A549 treated with dexamethasone at 1 μM for 4 hours (cell line): ENCODE results near the gene P3H4. TPM values are rescaled to one million over a fixed set of nuclear protein-coding genes. Genes with fewer than 3 reads are reported as not detected.

ENCODE experiments used
- total RNA-seq: library from RNA; stranded (reverse); fragments of 200-300 nt; extraction: Qiagen RNA extraction; gene quantifications from 5 replicates; pipeline ENCODE4 v1.2.3, GENCODE V29; 2022

Gene P3H4, protein sequence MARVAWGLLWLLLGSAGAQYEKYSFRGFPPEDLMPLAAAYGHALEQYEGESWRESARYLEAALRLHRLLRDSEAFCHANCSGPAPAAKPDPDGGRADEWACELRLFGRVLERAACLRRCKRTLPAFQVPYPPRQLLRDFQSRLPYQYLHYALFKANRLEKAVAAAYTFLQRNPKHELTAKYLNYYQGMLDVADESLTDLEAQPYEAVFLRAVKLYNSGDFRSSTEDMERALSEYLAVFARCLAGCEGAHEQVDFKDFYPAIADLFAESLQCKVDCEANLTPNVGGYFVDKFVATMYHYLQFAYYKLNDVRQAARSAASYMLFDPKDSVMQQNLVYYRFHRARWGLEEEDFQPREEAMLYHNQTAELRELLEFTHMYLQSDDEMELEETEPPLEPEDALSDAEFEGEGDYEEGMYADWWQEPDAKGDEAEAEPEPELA
- total RNA-seq, result 25.4 to 35.5 TPM (median 32.2 TPM) in 5 replicates

DNA sequence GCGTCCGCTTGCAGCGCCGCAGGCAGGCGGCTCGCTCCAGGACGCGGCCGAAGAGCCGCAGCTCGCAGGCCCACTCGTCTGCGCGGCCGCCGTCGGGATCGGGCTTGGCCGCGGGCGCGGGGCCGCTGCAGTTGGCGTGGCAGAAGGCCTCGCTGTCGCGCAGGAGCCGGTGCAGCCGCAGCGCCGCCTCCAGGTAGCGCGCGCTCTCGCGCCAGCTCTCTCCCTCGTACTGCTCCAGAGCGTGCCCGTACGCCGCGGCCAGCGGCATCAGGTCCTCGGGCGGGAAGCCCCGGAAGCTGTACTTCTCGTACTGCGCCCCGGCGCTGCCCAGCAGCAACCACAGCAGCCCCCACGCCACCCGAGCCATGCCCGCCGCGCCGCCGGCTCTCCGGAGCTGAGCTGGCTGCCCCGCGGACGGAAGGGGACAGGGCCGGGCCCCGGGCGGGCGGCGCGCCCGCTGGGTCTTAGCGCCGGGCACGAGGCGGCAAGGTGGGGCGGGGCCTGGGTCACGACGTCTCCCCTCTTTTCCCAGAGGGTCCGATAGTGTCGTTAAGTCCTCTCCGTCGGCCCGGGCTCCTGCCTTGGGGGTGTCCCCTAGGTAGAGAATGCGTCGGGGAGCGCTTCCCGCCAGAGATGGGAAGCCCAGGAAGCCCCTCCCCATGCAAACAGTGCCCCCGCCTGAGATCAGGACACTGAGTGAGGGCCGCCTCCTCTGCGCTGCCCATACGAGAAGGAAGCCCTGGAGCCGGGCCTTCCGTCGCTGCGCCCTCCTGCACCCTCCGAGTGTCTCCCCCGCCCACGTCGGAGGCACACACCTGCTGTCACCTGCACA lies at the start of gene P3H4:
TSS of gene P3H4 (minus strand) at position 401 of the 832 bp plus-strand sequence. CDS start at position 367, 34 bp downstream.

DNA sequence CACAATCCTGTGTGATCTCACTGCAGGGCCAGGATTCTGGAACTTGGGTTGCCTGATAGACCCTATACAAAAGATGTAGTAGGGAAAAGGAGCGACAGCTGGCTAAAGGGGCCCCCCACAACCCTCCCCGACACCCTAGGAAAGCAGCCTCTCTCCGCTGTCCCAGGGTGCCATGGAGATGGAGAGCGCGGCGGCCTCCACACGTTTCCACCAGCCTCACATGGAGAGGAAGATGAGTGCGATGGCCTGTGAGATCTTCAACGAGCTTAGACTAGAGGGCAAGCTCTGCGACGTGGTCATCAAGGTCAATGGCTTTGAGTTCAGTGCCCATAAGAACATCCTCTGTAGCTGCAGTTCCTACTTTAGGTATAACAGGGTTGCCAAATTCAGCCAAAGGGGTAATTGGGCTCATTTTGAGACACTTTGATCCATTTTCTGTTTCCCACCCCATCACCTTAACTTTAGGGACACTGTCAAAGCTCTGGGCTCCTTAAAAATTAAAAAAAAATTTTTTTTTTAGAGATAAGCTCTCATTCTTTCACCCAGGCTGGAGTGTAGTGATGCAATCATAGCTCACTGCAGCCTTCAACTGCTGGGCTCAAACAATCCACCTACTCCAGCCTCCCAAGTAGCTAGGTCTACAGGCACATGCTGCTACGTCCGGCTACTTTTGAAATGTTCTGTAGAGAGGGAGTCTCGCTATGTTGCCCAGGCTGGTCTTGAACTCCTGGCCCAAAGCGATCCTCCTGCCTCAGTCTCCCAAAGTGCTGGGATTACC lies 26.2 kb upstream of the P3H4 start, which contains the start of gene KLHL10:
TSS of gene KLHL10 (plus strand) at position 65 of the 778 bp plus-strand sequence. CDS start at position 173, 108 bp downstream.

DNA sequence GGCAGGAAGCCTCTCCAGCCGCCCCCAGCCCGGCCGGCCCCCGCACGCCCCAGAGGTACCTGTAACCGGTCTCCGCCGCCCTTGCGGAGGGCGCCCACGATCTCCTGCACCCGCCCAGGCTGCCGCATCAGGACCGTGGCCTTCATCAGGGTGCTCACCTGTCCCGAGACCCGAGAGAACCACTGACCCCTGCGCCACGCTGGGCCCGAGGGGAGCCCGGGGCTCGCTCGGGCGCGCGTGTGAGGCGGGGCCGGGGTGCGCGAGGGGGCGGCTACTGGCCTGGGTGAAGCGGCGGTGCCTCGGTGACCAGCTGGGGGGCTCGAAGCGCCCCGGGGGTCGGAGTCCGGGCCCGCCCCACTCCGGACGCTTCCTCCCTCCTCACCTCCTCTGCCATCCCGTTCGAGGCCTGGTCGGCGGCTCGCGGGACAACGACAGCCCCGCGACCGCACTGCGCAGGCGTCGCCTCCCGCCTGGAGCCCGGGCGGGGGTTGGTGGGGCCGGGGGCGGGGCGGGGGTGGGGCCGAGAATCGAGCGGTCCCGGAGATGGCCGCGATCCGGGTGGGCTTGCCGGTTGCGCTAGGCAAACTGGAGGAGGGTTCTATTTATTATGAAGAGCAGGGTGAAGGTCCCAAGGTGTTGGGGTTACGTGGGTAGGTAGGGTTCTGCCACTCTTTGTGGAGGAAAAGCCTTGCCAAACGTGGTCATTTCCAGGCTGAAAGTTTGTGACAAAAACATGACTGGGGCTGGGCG lies 24.2 kb upstream of the P3H4 start, which contains the start of gene NT5C3B:
TSS of gene NT5C3B (minus strand) at position 433 of the 750 bp plus-strand sequence. CDS start at position 394, 39 bp downstream.

DNA sequence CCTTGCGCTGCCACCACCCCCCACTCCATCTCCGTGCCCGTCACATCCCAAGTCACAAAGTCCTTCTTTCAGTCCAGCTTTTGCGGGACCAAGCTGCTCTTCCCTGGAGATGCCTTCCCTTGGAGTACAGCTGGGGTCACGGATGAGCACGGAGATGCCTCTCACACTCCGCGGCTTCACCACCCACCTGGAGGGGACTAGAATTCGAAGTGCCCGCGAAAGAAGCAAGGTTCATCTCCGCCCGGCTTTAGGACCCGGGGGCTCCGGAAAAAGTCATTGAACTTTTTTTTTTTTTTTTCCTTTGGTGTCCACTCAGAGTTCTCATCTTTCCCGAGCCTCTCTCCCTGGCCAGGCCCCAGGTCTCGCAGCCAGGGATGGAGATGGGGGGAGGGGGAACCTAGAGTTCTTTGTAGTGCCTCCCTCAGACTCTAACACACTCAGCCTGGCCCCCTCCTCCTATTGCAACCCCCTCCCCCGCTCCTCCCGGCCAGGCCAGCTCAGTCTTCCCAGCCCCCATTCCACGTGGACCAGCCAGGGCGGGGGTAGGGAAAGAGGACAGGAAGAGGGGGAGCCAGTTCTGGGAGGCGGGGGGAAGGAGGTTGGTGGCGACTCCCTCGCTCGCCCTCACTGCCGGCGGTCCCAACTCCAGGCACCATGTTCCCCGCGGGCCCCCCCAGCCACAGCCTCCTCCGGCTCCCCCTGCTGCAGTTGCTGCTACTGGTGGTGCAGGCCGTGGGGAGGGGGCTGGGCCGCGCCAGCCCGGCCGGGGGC lies 817 bp upstream of the P3H4 start, which contains the start of gene FKBP10:
TSS of gene FKBP10 (plus strand) at position 624 of the 771 bp plus-strand sequence. CDS start at position 655, 31 bp downstream.

DNA sequence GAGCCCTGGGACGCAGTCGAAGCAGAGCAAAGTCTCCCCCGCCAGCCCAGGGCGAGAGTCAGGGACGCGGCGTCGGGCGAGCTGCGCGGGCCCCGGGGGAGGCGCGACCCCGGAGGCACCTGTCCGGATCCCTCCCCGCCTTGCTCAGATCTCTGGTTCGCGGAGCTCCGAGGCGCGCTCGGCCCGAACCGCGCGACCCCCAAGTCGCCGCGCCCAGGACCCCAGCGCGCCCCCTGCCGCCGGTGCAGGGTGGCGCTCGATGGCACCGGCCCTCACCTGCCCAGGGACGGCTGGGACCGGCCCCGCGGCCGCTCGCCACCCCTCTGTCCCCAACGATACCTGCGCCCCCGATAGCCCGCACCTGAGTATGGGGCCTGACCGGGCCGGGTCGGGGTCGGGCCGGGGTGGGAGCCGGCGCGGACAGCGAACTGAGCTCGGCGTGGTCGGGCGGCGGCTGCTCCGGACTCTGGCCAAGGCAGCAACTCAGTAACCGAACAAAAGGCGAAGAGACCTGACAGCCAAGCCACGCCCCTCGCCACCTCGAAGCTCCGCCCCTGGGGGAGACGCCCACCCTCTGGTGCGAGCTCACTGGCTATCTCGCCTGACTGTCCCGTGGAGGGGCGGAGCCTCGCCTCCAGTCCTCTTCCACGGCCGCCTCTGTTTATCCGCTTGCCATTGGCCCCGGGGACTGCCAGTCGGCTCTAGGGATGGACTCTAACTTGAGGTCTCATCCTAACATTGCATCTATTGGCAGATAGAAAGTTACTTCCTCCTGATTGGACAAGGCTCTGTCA lies 25.3 kb downstream of the P3H4 start, which contains the start of gene JUP:
TSS of gene JUP (minus strand) at position 485 of the 794 bp plus-strand sequence. CDS start 14,857 bp downstream, outside the sequence.

Other genes starting within 250 kb of the P3H4 start
- gene KRT9, start 239.9 kb downstream of the P3H4 start, total RNA-seq, result not detected in 5 replicates
- 0.05 to 0.14 TPM (median 0.11 TPM) in 4 of 5 replicates, not detected in the other for gene KRT14, start 225.1 kb downstream of the P3H4 start, total RNA-seq
- 0.83 to 1.5 TPM (median 1.4 TPM) in 5 replicates for gene KRT16, start 199.2 kb downstream of the P3H4 start, total RNA-seq
- 0.63 to 1.8 TPM (median 0.79 TPM) in 5 replicates for gene KRT17, start 187.4 kb downstream of the P3H4 start, total RNA-seq
- gene EIF1, start 123.1 kb downstream of the P3H4 start, total RNA-seq, result 1,266 to 1,758 TPM (median 1,378 TPM) in 5 replicates
- gene GAST, start 99.6 kb downstream of the P3H4 start, total RNA-seq, result 0.22 to 0.50 TPM in 2 of 5 replicates, not detected in the others
- gene HAP1, start 77.3 kb downstream of the P3H4 start, total RNA-seq, result 0.85 to 2.0 TPM (median 1.2 TPM) in 5 replicates
- gene JUP, start 25.2 kb downstream of the P3H4 start, total RNA-seq, result 69.7 to 126 TPM (median 119 TPM) in 5 replicates
- 72.0 to 114 TPM (median 103 TPM) in 5 replicates for gene FKBP10, start 1.1 kb upstream of the P3H4 start, total RNA-seq
- 101 to 122 TPM (median 114 TPM) in 5 replicates for gene NT5C3B, start 24.3 kb upstream of the P3H4 start, total RNA-seq
- gene KLHL10, start 25.9 kb upstream of the P3H4 start, total RNA-seq, result 0.06 to 0.11 TPM (median 0.09 TPM) in 4 of 5 replicates, not detected in the other
- 2.5 to 5.9 TPM (median 5.1 TPM) in 5 replicates for gene KLHL11, start 53.5 kb upstream of the P3H4 start, total RNA-seq
- gene ACLY, start 107.0 kb upstream of the P3H4 start, total RNA-seq, result 246 to 313 TPM (median 310 TPM) in 5 replicates
- 1.1 to 2.1 TPM (median 1.4 TPM) in 5 replicates for gene ODAD4, start 118.7 kb upstream of the P3H4 start, total RNA-seq
- 55.7 to 71.5 TPM (median 68.8 TPM) in 5 replicates for gene CNP, start 154.8 kb upstream of the P3H4 start, total RNA-seq
- gene DNAJC7, start 205.5 kb upstream of the P3H4 start, total RNA-seq, result 107 to 118 TPM (median 113 TPM) in 5 replicates
- 43.6 to 49.2 TPM (median 47.0 TPM) in 5 replicates for gene NKIRAS2, start 208.1 kb upstream of the P3H4 start, total RNA-seq
- 0.45 to 0.97 TPM (median 0.59 TPM) in 5 replicates for gene C17orf113, start 238.7 kb upstream of the P3H4 start, total RNA-seq